HG03139 (cell line): ENCODE data around the gene WWC1.

Experiments
- ATAC-seq: cut with Tn5 transposase; IDR thresholded peaks from one replicate; pipeline ENCODE4 v1.9.1; 2021; ENCODE audit not compliant: unreplicated experiment

The WWC1 gene

GRCh38 chr5:168291342-168291963 lies at the start of gene WWC1:
Gene WWC1, plus strand, starts transcription at chr5:168291645. Its CDS starts 508 bp downstream, at chr5:168292153.
- ATAC-seq: peak; percentile 81

GRCh38 chr5:168244838-168245559 lies 46.4 kb upstream of the WWC1 start:
- ATAC-seq: no peak

- ATAC-seq: no peak
These were observed 41.5 kb upstream of the WWC1 start for GRCh38 chr5:168249923-168250322.

GRCh38 chr5:168251259-168251658 lies 40.2 kb upstream of the WWC1 start:
- no peak for ATAC-seq

- ATAC-seq: no peak
These were observed 37.3 kb upstream of the WWC1 start for GRCh38 chr5:168254013-168254693.

- ATAC-seq: no peak
These were observed 30.9 kb upstream of the WWC1 start for GRCh38 chr5:168260353-168261226.

- no peak for ATAC-seq
These were observed 30.2 kb upstream of the WWC1 start for GRCh38 chr5:168261227-168261571.

- ATAC-seq: no peak
These were observed 29.3 kb upstream of the WWC1 start for GRCh38 chr5:168262042-168262743.

GRCh38 chr5:168263121-168263520 lies 28.3 kb upstream of the WWC1 start:
- no peak for ATAC-seq

GRCh38 chr5:168266016-168266415 lies 25.4 kb upstream of the WWC1 start:
- no peak for ATAC-seq

GRCh38 chr5:168268949-168269936 lies 22.2 kb upstream of the WWC1 start:
- ATAC-seq: peak; percentile 91

GRCh38 chr5:168269937-168270330 lies 21.5 kb upstream of the WWC1 start:
- ATAC-seq: no peak

GRCh38 chr5:168270476-168270875 lies 21.0 kb upstream of the WWC1 start:
- ATAC-seq: no peak

- no peak for ATAC-seq
These were observed 18.1 kb upstream of the WWC1 start for GRCh38 chr5:168273056-168273980.

- ATAC-seq: no peak
These were observed 17.0 kb upstream of the WWC1 start for GRCh38 chr5:168274406-168274805.

GRCh38 chr5:168275940-168276339 lies 15.5 kb upstream of the WWC1 start:
- ATAC-seq: no peak

GRCh38 chr5:168282120-168282519 lies 9.3 kb upstream of the WWC1 start:
- no peak for ATAC-seq

- no peak for ATAC-seq
These were observed 6.6 kb upstream of the WWC1 start for GRCh38 chr5:168284809-168285208.
